WTC11 (cell line): ENCODE data around the gene CFDP1. TPM values are rescaled to one million over a fixed set of nuclear protein-coding genes. Genes with fewer than 3 reads are reported as not detected.

Experiments used
- ATAC-seq: fragments of 200-7000 bp; cut with Tn5 transposase; 2 replicates; pipeline ENCODE4 v1.10.0; 2021; ENCODE audit warnings: mild to moderate bottlenecking, moderate library complexity
- CTCF ChIA-PET: fragments of 300-600 bp; sonication (Branson Sonifier 250); formaldehyde crosslinking; loops from one replicate; lab custom pipeline; 2021; ENCODE audit warnings: antibody characterized with exemption; lab: Charles Lee
- POLR2A ChIA-PET: fragments of 350-600 bp; sonication (Branson Sonifier 250); formaldehyde crosslinking; loops from one replicate; lab custom pipeline; 2021; ENCODE audit warnings: antibody characterized with exemption; lab: Charles Lee
- DNase-seq: peaks from one replicate; pipeline ENCODE4 v3.0.0; 2021; ENCODE audit warnings: low spot score
- H3K27ac Mint-ChIP-seq: 2 replicates; pipeline ENCODE4 v1.8.0; 2021; ENCODE audit warnings: mixed read lengths
- H3K27me3 Mint-ChIP-seq: 2 replicates; pipeline ENCODE4 v1.8.0; 2021; ENCODE audit warnings: low read depth, mild to moderate bottlenecking, moderate library complexity, mixed read lengths
- H3K36me3 Mint-ChIP-seq: 2 replicates; pipeline ENCODE4 v1.8.0; 2021; ENCODE audit warnings: mixed read lengths
- H3K4me1 Mint-ChIP-seq: 2 replicates; pipeline ENCODE4 v1.8.0; 2022; ENCODE audit warnings: mixed read lengths
- H3K4me3 Mint-ChIP-seq: 2 replicates; pipeline ENCODE4 v1.8.0; 2021; ENCODE audit warnings: mild to moderate bottlenecking, moderate library complexity, mixed read lengths
- H3K9me3 Mint-ChIP-seq: 2 replicates; pipeline ENCODE4 v1.8.0; 2021; ENCODE audit warnings: mixed read lengths
- EMX1 ChIP-seq: fragments of 250-450 bp; sonication (Bioruptor Pico); IDR thresholded peaks from 2 replicates; pipeline ENCODE4 v1.8.0; 2021; ENCODE audit warnings: mild to moderate bottlenecking
- ESRRA ChIP-seq: sonication (generic); formaldehyde crosslinking; IDR thresholded peaks from 2 replicates; pipeline ENCODE4 v1.8.1; 2022; ENCODE audit warnings: mild to moderate bottlenecking, missing genetic modification reagents, borderline replicate concordance
- ETV6 ChIP-seq: sonication (generic); formaldehyde crosslinking; IDR thresholded peaks from 2 replicates; pipeline ENCODE4 v1.8.1; 2022; ENCODE audit warnings: mild to moderate bottlenecking, missing genetic modification reagents
- FOXP1 ChIP-seq: sonication (generic); formaldehyde crosslinking; IDR thresholded peaks from 2 replicates; pipeline ENCODE4 v1.8.0; 2022; ENCODE audit warnings: missing genetic modification reagents, mild to moderate bottlenecking, moderate library complexity, borderline replicate concordance
- FOXP4 ChIP-seq: sonication (generic); formaldehyde crosslinking; IDR thresholded peaks from 2 replicates; pipeline ENCODE4 v1.8.0; 2022; ENCODE audit warnings: mild to moderate bottlenecking, missing genetic modification reagents
- IRF1 ChIP-seq: sonication (generic); formaldehyde crosslinking; IDR thresholded peaks from 2 replicates; pipeline ENCODE4 v1.8.0; 2023; ENCODE audit warnings: missing genetic modification reagents
- IRF2 ChIP-seq: sonication (generic); formaldehyde crosslinking; IDR thresholded peaks from 2 replicates; pipeline ENCODE4 v1.8.0; 2022; ENCODE audit warnings: low read depth, missing genetic modification reagents, borderline replicate concordance
- KAT7 ChIP-seq: sonication (generic); formaldehyde crosslinking; IDR thresholded peaks from 2 replicates; pipeline ENCODE4 v1.8.1; 2023; ENCODE audit warnings: missing genetic modification reagents, mild to moderate bottlenecking, borderline replicate concordance
- MAX ChIP-seq: sonication (generic); formaldehyde crosslinking; IDR thresholded peaks from 2 replicates; pipeline ENCODE4 v1.8.0; 2022; ENCODE audit warnings: mild to moderate bottlenecking, missing genetic modification reagents
- NFE2L1 ChIP-seq: sonication (generic); formaldehyde crosslinking; IDR thresholded peaks from 2 replicates; pipeline ENCODE4 v1.8.1; 2023; ENCODE audit warnings: missing genetic modification reagents
- NFYB ChIP-seq: sonication (generic); formaldehyde crosslinking; conservative IDR thresholded peaks from 2 replicates; pipeline ENCODE4 v1.8.0; 2022; ENCODE audit warnings: low read depth, missing genetic modification reagents
- NR3C1 ChIP-seq: sonication (generic); formaldehyde crosslinking; conservative IDR thresholded peaks from 2 replicates; pipeline ENCODE4 v1.8.1; 2023; ENCODE audit warnings: low read depth, mild to moderate bottlenecking, missing genetic modification reagents
- OVOL2 ChIP-seq: fragments of 250-450 bp; sonication (Bioruptor Pico); IDR thresholded peaks from 2 replicates; pipeline ENCODE4 v1.9.0; 2021; ENCODE audit warnings: mild to moderate bottlenecking, borderline replicate concordance
- PRDM15 ChIP-seq: sonication (generic); formaldehyde crosslinking; IDR thresholded peaks from 2 replicates; pipeline ENCODE4 v1.8.0; 2022; ENCODE audit warnings: missing genetic modification reagents
- PREB ChIP-seq: sonication (generic); formaldehyde crosslinking; IDR thresholded peaks from 2 replicates; pipeline ENCODE4 v1.8.1; 2022; ENCODE audit warnings: mild to moderate bottlenecking, missing genetic modification reagents, moderate library complexity, borderline replicate concordance
- SOX15 ChIP-seq: fragments of 250-450 bp; sonication (Bioruptor Pico); IDR thresholded peaks from 2 replicates; pipeline ENCODE4 v1.9.0; 2021; ENCODE audit warnings: mild to moderate bottlenecking
- ZNF138 ChIP-seq: sonication (generic); formaldehyde crosslinking; conservative IDR thresholded peaks from 2 replicates; pipeline ENCODE4 v1.8.1; 2022; ENCODE audit warnings: mild to moderate bottlenecking, moderate library complexity, missing genetic modification reagents
- ZNF281 ChIP-seq: sonication (generic); formaldehyde crosslinking; IDR thresholded peaks from 2 replicates; pipeline ENCODE4 v1.8.0; 2023; ENCODE audit warnings: mild to moderate bottlenecking, missing genetic modification reagents
- ZNF423 ChIP-seq: fragments of 250-450 bp; sonication (Bioruptor Pico); IDR thresholded peaks from 2 replicates; pipeline ENCODE4 v2.1.2; 2022; ENCODE audit warnings: mild to moderate bottlenecking, moderate library complexity
- ZNF512 ChIP-seq: sonication (generic); formaldehyde crosslinking; IDR thresholded peaks from 2 replicates; pipeline ENCODE4 v1.8.1; 2022; ENCODE audit warnings: missing genetic modification reagents, borderline replicate concordance
- total RNA-seq: library from RNA; stranded (reverse); gene quantifications from 3 replicates; pipeline ENCODE4 v1.2.3, GENCODE V29; 2021

The CFDP1 gene
- total RNA-seq, 1 experiment from 2014 or later: 79.2 TPM

GRCh38 chr16:75413951-75414350 is 19.4 kb downstream of the CFDP1 start:
- Mint-ChIP-seq H3K4me1 (peaks cover 27% of the 10 kb centered on the region), H3K36me3 (peaks cover 29% of the 10 kb centered on the region), H3K9me3 (no peaks in the 10 kb centered on the region), H3K27ac (no peak overlapping the region), H3K27me3 (no peaks in the 10 kb centered on the region)
- DNase-seq (no peak), ATAC-seq (no peak)
- CTCF ChIA-PET: no interaction called here
- POLR2A ChIA-PET: no interaction called here
- TF ChIP-seq FOXP1 (CRISPR knock-in tag): no peak
- no peak for TF ChIP-seq PREB (CRISPR knock-in tag)
- no peak for TF ChIP-seq ETV6 (CRISPR knock-in tag)
- TF ChIP-seq PRDM15 (CRISPR knock-in tag): no peak
- TF ChIP-seq KAT7 (CRISPR knock-in tag): no peak
- TF ChIP-seq IRF1 (CRISPR knock-in tag): no peak
- TF ChIP-seq ZNF423 (CRISPR knock-in tag): no peak
- no peak for TF ChIP-seq NFYB (CRISPR knock-in tag)
- TF ChIP-seq ZNF138 (CRISPR knock-in tag): no peak
- TF ChIP-seq OVOL2 (CRISPR knock-in tag): no peak
- no peak for TF ChIP-seq NFE2L1
- no peak for TF ChIP-seq ESRRA (CRISPR knock-in tag)
- TF ChIP-seq IRF2 (CRISPR knock-in tag): no peak
- no peak for TF ChIP-seq ZNF512 (CRISPR knock-in tag)
- TF ChIP-seq EMX1 (CRISPR knock-in tag): no peak
- no peak for TF ChIP-seq NR3C1 (CRISPR knock-in tag)
- TF ChIP-seq, all 79 proteins: peak for 0
- no peak overlapping the region for H3K4me3 Mint-ChIP-seq

GRCh38 chr16:75406943-75407342 is 26.4 kb downstream of the CFDP1 start:
- ChIA-PET POLR2A (no interaction called here), CTCF (no interaction called here)
- no peaks in the 10 kb centered on the region for H3K4me1 Mint-ChIP-seq
- H3K36me3 Mint-ChIP-seq: peaks cover 37% of the 10 kb centered on the region
- DNase-seq (no peak), ATAC-seq (no peak)
- H3K9me3 Mint-ChIP-seq: no peaks in the 10 kb centered on the region
- no peak overlapping the region for H3K4me3 Mint-ChIP-seq
- no peaks in the 10 kb centered on the region for H3K27me3 Mint-ChIP-seq
- no peak overlapping the region for H3K27ac Mint-ChIP-seq
- TF ChIP-seq ZNF281 (CRISPR knock-in tag) (no peak), FOXP4 (CRISPR knock-in tag) (no peak), SOX15 (no peak), IRF2 (CRISPR knock-in tag) (no peak), MAX (no peak)
